ENCODE results near the gene PGAP3.

The PGAP3 gene

DNA sequence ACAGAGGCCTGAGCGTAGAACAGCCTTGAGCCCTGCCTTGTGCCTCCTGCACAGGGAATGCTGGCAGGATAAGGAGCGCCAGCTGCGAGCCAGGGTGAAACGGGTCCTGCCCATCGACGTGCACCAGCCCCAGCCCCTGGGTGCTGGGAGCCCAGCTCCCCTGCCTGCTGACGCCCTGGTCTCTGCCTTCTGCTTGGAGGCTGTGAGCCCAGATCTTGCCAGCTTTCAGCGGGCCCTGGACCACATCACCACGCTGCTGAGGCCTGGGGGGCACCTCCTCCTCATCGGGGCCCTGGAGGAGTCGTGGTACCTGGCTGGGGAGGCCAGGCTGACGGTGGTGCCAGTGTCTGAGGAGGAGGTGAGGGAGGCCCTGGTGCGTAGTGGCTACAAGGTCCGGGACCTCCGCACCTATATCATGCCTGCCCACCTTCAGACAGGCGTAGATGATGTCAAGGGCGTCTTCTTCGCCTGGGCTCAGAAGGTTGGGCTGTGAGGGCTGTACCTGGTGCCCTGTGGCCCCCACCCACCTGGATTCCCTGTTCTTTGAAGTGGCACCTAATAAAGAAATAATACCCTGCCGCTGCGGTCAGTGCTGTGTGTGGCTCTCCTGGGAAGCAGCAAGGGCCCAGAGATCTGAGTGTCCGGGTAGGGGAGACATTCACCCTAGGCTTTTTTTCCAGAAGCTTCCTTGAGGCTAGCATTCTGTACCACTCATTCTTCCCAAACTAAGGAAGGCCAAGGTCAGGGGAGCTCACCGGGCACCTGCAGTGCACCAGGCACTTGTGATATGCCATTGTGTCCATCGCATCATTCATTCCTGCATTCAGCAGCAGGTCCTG, 17.7 kb downstream of the PGAP3 start:
- DNase-seq, result no peak

DNA sequence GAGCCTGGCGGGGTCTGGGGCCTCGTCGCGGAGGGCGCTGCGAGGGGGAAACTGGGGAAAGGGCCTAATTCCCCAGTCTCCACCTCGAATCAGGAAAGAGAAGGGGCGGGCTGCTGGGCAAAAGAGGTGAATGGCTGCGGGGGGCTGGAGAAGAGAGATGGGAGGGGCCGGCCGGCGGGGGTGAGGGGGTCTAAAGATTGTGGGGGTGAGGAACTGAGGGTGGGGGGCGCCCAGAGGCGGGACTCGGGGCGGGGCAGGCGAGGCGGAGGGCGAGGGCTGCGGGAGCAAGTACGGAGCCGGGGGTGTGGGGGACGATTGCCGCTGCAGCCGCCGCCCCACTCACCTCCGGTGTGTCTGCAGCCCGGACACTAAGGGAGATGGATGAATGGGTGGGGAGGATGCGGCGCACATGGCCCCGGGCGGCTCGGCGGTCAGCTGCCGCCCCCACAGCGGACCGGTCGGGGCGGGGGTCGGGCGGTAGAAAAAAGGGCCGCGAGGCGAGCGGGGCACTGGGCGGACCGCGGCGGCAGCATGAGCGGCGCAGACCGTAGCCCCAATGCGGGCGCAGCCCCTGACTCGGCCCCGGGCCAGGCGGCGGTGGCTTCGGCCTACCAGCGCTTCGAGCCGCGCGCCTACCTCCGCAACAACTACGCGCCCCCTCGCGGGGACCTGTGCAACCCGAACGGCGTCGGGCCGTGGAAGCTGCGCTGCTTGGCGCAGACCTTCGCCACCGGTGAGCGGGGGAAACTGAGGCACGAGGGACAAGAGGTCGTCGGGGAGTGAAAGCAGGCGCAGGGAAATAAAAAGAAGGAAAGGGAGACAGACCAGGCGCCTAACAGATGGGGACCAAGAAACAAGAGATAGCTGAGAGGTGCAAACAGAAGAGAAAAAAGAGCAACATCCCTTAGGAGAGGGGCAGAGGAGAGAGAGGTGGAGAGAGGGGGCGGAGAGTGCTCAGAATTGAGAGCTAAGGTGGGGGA, 19.6 kb downstream of the PGAP3 start, which contains the start of gene PNMT:
Gene PNMT (plus strand): TSS at position 509 of the 980 bp plus-strand sequence. CDS start 23 bp downstream, at position 532.
- DNase-seq, result no peak

DNA sequence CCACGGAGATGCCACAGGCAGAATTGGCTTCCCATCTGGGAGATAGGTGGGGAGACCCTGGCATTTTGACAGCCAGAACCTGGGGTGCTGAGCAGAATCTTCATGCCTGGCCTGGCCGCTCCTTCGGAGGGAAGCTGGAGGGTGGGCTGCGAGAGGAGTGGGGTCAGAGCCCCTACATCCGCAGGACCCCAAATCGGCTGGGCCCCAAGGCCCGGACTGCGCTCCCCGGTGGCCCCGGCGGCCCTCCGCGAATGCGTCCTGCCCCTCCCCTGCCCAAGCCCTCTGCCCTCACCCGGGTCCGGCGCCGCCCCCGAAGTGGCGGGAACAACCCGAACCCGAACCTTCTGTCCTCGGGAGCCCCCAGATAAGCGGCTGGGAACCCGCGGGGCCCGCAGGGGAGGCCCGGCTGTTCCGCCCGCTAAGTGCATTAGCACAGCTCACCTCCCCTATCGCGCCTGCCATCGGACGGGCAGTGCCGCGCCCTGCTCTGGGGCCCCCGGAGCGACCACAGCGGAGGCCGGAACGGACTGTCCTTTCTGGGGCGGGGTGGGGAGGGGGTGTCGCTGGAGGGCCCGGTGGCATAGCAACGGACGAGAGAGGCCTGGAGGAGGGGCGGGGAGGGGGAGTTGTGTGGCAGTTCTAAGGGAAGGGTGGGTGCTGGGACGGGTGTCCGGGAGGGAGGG, 20.5 kb downstream of the PGAP3 start:
- DNase-seq, result no peak

DNA sequence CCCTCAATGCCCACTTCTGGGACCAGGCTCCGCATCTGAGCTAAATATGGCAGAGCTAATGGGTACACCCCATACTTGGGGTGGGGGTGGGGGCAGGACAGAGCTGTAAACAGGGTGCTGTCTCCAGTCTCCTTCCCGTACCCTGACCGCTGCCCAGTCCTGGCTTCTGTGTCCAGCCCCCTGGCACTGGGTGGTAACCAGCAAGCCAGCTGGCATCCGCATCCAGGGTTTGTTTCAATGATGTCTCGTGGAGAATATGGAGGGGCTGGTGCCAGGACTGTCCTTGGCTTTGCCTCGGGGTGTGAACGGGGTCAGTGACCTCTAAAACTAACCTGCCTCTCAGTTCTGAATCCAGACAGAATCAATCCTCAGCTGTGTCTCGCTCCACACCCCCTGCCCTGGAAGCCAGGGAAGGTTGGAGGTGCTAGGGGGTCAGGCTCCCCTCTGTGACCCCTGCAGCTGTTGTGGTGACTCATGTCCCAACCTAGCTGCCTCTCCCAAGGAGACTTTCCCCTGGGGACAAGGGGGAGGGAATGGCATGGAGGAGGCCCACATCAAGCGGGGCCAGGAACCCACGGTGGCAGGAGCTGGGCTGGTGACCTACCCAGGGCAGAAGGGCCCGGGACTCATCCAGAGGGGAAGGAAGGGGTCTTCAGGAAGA, 21.1 kb downstream of the PGAP3 start:
- DNase-seq, result no peak

DNA sequence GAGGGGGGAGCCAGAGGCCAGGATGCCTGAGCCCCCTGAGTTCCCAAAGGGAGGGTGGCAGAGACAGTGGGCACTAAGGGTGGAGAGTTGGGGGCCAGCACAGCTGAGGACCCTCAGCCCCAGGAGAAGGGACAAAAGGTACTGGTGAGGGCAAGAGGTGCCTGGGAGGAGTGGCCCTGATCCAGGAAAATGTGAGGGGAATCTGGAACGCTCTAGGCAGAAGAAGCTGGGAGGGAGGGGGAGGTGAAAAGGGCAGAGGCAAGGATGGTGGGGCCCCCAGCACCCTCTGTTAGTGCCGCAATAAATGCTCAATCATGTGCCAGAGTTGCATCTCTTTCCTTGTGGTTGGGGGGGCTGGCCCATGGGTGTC, 21.6 kb downstream of the PGAP3 start:
- no peak for DNase-seq

DNA sequence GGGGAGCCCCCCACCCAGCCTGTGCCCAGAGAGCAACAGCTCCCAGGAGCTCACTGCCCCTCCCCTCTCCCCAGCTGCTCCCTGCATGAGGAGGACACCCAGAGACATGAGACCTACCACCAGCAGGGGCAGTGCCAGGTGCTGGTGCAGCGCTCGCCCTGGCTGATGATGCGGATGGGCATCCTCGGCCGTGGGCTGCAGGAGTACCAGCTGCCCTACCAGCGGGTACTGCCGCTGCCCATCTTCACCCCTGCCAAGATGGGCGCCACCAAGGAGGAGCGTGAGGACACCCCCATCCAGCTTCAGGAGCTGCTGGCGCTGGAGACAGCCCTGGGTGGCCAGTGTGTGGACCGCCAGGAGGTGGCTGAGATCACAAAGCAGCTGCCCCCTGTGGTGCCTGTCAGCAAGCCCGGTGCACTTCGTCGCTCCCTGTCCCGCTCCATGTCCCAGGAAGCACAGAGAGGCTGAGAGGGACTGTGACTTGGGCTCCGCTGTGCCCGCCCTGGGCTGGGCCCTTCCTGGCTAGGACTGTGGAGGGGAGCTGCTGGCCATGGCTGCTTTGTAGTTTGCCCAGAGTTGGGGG, 22.1 kb downstream of the PGAP3 start:
- DNase-seq, result no peak

DNA sequence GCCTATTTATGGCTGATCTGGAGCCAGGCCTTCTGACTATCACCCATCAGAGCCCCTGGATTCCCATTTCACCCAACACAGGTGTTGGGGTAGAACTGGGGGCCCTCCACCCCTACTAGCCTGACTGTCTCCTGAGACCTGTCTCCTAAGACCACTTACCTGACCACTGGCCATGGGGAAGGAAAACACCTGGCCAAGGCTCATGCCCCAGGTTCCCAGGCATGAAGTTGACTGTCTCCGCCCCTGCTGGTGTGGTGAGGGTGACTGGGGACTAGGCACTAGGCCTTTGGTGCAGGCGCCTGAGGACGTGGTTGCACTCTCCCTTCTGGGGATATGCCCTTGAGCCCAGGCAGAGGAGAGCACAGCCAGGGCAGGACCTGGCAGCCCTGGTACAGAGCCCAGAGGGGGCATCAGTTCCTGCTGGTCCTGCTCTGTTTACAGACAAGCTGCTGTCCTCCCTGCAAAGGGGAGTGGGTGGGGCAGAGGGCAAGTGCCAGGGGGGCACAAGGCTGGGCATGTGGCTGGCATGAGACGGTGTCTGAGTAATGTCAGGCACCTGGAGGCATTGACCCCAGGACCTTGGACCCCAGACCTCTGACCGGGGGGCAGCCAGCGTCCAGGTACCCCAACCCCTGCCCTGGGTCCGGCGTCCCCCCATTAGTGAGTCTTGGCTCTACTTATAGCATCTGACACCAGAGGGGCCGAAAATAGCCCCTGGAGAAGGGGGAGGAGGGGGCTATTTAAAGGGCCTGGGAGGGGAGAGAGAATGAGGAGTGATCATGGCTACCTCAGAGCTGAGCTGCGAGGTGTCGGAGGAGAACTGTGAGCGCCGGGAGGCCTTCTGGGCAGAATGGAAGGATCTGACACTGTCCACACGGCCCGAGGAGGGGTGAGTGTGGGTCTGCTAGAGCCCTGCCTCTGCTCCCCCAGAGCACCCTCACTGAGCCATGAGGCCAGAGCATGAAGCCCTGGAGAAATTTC, 23.0 kb downstream of the PGAP3 start, which contains the start of gene TCAP:
Gene TCAP (plus strand): TSS at position 769 of the 981 bp plus-strand sequence. CDS start 11 bp downstream, at position 780.
- no peak for DNase-seq

DNA sequence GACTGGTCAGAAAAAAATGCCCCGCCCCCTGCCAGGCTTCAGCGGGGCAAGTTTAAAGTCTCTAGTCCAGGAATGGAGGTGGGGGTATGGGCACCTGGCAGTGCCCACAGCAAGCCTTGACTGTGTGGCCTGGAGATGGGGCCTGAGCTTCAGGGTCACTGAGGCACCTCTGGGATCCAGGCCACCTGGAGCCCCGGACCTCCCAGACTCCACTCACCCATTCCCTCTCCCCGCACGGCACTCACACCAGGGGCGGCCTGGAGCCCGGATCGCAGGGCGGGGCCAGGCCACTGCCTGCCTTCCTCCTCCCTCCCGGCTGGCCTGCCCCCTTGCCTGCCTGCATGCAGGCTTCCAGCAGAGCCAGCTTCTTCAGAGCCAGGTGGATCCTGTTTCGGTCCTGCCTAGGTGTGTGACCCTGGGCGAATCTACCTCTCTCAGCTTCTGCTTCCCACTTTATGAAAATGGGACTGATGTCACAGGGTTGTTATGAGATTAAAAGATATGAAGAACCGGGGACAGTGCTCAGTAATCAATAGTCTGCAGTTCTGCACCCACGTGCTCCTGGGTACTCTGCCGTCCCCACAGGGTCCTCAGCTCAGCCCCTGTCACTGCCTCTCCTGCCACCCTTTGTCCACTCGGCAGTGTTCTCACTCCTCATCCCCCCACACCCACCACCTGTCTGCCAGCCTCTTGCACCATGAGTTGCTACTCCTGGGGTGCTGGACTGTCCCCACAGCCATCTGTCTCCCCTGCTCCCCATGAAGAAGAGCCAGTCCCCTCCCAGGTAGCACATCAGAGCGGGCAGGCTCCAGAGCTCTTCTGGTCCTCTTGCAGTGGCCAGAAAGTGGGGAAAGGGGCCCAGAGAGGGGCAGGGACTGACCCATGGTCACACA, 23.9 kb downstream of the PGAP3 start:
- DNase-seq, result no peak

DNA sequence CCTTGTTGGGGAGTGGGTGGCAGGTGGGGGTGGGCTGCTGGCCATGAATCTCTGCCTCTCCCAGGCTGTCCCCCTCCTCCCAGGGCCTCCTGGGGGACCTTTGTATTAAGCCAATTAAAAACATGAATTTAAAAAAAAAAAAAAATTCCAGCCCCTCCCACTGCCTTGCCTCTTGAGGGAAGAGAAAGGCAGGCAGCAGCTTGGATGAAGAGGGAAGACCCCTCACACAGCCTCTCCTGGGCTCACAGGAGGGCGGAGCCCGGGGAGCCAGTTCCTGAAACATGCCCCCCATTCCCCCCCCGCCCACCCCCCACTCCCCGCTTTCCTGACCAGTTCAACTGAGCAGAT, 24.5 kb downstream of the PGAP3 start:
- DNase-seq, result no peak

DNA sequence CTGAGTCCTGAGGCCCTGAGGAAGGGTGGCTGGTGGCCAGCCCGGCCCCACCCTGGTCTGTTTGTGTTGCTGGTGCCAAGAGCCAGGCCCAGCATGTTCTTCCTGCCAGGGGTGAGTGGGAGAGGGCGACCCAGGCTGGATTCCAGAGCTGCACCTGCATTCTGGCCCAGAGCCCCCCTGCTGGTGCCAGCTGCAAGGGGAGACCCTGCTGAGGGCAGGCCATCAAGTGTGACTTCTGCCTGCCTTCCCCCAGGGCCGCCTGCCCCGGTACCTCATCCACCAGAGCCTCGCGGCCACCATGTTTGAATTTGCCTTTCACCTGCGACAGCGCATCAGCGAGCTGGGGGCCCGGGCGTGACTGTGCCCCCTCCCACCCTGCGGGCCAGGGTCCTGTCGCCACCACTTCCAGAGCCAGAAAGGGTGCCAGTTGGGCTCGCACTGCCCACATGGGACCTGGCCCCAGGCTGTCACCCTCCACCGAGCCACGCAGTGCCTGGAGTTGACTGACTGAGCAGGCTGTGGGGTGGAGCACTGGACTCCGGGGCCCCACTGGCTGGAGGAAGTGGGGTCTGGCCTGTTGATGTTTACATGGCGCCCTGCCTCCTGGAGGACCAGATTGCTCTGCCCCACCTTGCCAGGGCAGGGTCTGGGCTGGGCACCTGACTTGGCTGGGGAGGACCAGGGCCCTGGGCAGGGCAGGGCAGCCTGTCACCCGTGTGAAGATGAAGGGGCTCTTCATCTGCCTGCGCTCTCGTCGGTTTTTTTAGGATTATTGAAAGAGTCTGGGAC, 25.1 kb downstream of the PGAP3 start:
- DNase-seq, result no peak

DNA sequence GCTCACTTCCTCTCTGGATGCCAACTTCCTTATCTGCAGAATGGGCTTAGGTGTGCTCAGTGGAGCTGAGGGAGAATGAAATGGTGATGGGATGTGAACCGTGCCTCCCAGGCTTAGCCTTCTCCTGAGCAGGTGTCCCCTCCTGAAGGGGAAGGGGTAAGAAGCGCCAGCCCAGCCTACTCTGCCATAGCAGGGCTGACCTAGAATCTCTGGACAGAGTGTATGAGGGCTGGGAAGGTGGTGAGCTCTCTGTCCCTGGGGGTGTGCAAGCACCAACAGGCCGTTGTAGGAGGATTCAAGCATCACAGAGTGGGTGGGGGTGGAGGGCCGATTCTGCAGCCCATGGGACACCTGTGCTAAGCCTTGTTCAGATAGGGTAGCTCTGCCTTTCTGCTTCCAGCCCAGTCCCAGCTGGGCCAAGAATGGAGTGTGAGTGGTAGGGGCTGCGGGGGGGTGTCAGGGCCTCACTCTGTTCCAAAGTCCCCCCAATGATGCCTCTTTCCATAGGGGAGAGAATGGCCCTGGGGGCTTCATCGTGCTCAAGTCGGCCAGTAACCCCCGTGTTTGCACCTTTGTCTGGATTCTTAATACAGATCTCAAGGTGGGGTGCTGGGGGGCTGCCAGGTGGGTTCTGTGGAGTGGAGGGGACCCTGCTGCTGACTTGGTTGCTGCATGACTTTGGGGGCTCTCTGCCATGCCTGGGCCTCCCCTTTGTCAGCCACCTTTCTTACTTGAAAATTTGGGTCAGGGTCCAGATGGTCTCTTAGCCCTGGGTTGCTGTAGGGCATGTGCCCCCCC, 25.9 kb downstream of the PGAP3 start:
- no peak for DNase-seq

DNA sequence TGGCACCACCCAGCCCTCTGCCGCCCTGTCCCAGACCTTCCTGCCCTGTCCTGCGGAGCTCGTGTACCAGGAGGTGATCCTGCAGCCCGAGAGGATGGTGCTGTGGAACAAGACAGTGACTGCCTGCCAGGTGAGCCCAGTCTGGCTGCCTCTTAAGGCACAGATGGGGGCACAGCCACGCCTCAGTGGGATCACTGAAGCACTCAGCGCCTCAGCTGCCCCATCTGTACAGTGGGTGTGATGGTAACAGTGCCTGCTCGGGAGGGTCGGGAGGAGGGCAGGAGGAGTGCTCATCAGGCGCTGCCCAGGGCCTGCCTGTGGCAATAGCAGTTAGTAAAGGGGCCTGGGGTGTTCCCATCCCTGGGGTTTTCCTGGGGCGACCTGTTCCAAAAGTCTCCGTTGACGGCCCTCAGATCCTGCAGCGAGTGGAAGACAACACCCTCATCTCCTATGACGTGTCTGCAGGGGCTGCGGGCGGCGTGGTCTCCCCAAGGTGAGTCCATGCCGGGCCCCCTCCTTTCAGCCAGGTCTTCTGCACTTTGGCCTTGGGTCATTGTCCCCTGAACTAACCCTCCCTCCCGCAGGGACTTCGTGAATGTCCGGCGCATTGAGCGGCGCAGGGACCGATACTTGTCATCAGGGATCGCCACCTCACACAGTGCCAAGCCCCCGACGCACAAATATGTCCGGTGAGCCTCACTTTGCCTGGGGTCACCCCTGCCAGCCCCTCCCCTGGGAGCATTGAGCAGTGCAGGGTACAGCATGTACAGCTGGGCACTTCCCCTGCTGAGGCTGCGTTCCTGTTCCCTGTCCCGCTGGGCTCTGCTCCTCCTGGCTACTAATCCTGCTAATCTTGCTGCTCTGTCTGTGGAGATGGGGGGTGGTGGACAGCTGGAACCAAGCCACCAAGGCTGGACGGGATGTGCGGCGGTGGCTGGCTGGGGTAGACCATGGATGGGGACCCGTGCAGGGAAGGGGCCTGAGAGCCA, 27.2 kb downstream of the PGAP3 start:
- DNase-seq, result no peak

DNA sequence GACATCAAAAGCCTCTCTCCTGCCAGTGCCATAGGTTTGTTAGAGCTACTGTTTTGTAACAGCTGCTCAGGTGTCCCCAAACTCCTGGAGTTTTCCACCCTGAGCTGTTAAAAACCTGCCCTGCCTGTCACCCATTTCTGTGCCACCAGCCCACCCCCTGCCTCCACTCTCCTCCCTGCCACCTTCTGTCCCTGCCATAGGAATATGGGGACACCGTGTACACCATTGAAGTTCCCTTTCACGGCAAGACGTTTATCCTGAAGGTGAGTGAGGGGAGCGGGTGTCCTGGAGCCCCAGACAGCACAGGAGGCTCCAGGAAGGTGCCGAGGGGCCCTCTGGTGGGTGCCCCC, 27.9 kb downstream of the PGAP3 start:
- no peak for DNase-seq

DNA sequence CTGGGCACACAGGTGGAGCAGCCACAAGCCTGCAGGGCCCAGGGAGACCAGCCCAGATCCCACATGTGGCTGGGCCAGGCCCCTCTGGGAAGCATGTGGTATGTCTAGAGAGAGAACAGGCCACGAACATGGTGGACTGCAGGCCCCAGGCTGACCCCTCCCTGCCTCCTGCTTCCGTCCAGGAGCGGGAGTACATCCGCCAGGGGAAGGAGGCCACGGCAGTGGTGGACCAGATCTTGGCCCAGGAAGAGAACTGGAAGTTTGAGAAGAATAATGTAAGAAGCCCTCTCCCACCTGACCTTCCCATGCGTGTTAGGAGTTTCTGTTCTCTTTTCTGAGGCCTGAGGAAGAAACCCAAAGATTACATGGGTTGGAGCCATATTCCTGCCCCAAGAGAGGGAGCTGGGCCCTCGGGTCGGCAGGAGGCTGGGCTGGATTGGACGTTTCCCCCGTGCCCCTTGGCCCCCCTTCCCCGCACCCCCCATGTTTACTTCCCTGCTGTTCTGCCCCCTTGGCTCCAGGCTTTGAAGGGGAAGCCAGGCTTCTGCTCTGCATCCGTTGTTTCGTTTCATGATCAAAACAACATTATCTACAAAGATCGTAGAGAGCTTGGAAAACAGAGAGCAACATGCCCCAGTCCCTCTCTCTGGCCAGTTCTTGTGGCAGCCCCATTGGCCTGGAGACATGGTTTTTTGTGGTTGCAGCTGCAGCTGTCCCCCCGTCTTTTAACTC, 28.4 kb downstream of the PGAP3 start:
- no peak for DNase-seq

DNA sequence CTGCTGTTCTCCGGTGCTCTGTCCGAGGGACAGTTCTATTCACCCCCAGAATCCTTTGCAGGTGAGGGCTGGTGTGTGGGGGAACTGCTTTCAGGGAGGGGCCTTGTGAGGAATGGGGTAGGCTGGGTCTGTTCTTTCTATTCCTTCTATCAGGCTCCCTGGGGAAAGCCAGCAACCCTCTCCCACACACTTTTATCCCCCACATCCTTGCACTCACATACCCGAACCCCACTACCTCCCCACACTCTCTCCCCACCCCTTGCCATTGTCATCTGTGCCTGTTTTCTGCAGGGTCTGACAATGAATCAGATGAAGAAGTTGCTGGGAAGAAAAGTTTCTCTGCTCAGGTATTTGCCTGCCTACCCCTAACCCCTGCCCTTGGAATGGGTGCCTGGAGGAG, 29.1 kb downstream of the PGAP3 start:
- DNase-seq, result no peak

DNA sequence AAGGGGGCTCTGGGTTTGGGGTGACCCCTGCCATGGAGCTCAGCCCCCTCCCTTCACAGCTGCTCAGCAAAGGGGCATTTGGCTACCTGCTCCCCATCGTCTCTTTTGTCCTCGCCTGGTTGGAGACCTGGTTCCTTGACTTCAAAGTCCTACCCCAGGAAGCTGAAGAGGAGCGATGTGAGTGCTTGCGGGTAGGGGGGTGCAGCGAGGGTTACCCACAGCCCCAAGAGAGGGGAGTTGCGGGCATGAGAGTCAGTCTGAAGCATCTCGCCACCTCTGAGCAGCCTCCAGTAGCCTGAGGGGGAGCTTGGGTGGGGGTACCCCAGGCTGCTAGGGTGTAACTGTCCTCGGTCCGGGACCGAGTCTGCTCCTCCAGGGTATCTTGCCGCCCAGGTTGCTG, 29.5 kb downstream of the PGAP3 start:
- DNase-seq, result no peak

Data from NCI-H1436 treated with DMSO at 0.1 percent for 48 hours (cell line).